Esophagus muscularis mucosa (tissue), 3 donors: ENCODE measurements around the gene TPX2.

Experiments used
- POLR2A ChIP-seq: fragments of 450-650 bp; IDR thresholded peaks from one replicate; pipeline ENCODE4 v1.6.1; 2017; ENCODE audit warnings: antibody characterized with exemption, moderate library complexity, mild to moderate bottlenecking, low read depth
- POLR2AphosphoS5 ChIP-seq, 2 donors: sonication (generic); formaldehyde crosslinking; IDR thresholded peaks; one replicate each; pipeline ENCODE4 v1.6.1; 2017; ENCODE audit warnings: antibody characterized with exemption in 2 of 2
- TF ChIP-seq, protein P1 (sequence below), 3 experiments: fragments of 200-600 bp in 2 of 3; fragments of 450-650 bp in 1 of 3; sonication (generic) in 2 of 3; IDR thresholded peaks; one replicate each; pipeline ENCODE4 v1.5.1; 2017 to 2019; ENCODE audit warnings: antibody characterized with exemption in 3 of 3, mild to moderate bottlenecking in 2 of 3, moderate library complexity in 1 of 3

DNA sequence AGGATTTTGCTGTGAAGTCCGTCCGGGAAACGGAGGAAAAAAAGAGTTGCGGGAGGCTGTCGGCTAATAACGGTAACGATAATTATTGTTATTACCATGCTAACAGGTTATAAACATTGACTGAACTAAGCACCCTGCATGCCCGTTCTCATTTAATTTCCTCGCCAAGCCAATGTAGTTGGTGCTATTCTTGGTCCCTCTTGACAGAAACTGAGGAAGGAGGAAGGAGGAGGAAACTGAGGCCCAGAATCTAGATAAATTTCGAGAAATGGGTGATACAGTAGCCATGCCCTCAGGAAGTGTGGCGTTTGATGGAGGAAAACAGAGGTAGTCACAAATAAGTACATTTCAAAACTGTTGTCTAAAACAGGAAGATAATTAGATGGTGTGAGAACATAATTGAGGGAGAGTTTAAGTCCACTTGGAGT, 474 bp downstream of the TPX2 start:
- TF ChIP-seq POLR2A (no peak), POLR2AphosphoS5 (IDR thresholded peaks at IDR 0.05) (no peak)
- TF ChIP-seq, protein P1, sequence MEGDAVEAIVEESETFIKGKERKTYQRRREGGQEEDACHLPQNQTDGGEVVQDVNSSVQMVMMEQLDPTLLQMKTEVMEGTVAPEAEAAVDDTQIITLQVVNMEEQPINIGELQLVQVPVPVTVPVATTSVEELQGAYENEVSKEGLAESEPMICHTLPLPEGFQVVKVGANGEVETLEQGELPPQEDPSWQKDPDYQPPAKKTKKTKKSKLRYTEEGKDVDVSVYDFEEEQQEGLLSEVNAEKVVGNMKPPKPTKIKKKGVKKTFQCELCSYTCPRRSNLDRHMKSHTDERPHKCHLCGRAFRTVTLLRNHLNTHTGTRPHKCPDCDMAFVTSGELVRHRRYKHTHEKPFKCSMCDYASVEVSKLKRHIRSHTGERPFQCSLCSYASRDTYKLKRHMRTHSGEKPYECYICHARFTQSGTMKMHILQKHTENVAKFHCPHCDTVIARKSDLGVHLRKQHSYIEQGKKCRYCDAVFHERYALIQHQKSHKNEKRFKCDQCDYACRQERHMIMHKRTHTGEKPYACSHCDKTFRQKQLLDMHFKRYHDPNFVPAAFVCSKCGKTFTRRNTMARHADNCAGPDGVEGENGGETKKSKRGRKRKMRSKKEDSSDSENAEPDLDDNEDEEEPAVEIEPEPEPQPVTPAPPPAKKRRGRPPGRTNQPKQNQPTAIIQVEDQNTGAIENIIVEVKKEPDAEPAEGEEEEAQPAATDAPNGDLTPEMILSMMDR (IDR thresholded peaks at IDR 0.05) = no peak
